ENCODE data around the gene NTM.

NTM gene

DNA sequence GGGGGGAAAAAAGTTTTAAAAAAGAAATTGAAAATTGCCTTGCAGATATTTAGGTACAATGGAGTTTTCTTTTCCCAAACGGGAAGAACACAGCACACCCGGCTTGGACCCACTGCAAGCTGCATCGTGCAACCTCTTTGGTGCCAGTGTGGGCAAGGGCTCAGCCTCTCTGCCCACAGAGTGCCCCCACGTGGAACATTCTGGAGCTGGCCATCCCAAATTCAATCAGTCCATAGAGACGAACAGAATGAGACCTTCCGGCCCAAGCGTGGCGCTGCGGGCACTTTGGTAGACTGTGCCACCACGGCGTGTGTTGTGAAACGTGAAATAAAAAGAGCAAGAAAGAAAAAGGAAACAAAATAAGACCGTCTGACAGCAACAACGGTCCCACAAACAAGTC lies 964.9 kb downstream of the NTM start:
- Mint-ChIP-seq H3K27ac (ENCODE audit: low read depth) (no peak overlapping the region), H3K27me3 (no peaks in the 10 kb centered on the region), H3K4me1 (no peaks in the 10 kb centered on the region), H3K36me3 (ENCODE audit: insufficient read depth) (no peaks in the 10 kb centered on the region), H3K9me3 (peaks cover 6% of the 10 kb centered on the region), H3K4me3 (no peak overlapping the region)
- no peak for DNase-seq (ENCODE audit: low spot score in 2 of 2)
- ATAC-seq (replicated peaks; ENCODE audit: extremely low read depth, poor library complexity, severe bottlenecking) = no peak

- no peak for ATAC-seq (replicated peaks; ENCODE audit: extremely low read depth, poor library complexity, severe bottlenecking)
- Mint-ChIP-seq H3K36me3 (ENCODE audit: insufficient read depth) (no peaks in the 10 kb centered on the region), H3K9me3 (no peaks in the 10 kb centered on the region), H3K4me3 (no peak overlapping the region), H3K4me1 (no peaks in the 10 kb centered on the region), H3K27ac (ENCODE audit: low read depth) (no peak overlapping the region), H3K27me3 (no peaks in the 10 kb centered on the region)
- no peak for DNase-seq (ENCODE audit: low spot score in 2 of 2)
Measured at GRCh38 chr11:132336781-132337535, 966.5 kb downstream of the NTM start.

- Mint-ChIP-seq H3K36me3 (ENCODE audit: insufficient read depth) (no peaks in the 10 kb centered on the region), H3K4me1 (no peaks in the 10 kb centered on the region), H3K27ac (ENCODE audit: low read depth) (no peak overlapping the region), H3K27me3 (no peaks in the 10 kb centered on the region), H3K9me3 (peaks cover 3% of the 10 kb centered on the region), H3K4me3 (no peak overlapping the region)
- DNase-seq (ENCODE audit: low spot score in 2 of 2) (no peak), ATAC-seq (replicated peaks; ENCODE audit: extremely low read depth, poor library complexity, severe bottlenecking) (no peak)
Measured at GRCh38 chr11:132337819-132338416, 967.5 kb downstream of the NTM start.

- Mint-ChIP-seq H3K9me3 (peaks cover 4% of the 10 kb centered on the region), H3K27me3 (no peaks in the 10 kb centered on the region), H3K27ac (ENCODE audit: low read depth) (no peak overlapping the region), H3K4me3 (no peak overlapping the region), H3K36me3 (ENCODE audit: insufficient read depth) (no peaks in the 10 kb centered on the region), H3K4me1 (no peaks in the 10 kb centered on the region)
- ATAC-seq (replicated peaks; ENCODE audit: extremely low read depth, poor library complexity, severe bottlenecking) = no peak
- no peak for DNase-seq (ENCODE audit: low spot score in 2 of 2)
Measured at GRCh38 chr11:132342408-132342807, 972.0 kb downstream of the NTM start.

DNA sequence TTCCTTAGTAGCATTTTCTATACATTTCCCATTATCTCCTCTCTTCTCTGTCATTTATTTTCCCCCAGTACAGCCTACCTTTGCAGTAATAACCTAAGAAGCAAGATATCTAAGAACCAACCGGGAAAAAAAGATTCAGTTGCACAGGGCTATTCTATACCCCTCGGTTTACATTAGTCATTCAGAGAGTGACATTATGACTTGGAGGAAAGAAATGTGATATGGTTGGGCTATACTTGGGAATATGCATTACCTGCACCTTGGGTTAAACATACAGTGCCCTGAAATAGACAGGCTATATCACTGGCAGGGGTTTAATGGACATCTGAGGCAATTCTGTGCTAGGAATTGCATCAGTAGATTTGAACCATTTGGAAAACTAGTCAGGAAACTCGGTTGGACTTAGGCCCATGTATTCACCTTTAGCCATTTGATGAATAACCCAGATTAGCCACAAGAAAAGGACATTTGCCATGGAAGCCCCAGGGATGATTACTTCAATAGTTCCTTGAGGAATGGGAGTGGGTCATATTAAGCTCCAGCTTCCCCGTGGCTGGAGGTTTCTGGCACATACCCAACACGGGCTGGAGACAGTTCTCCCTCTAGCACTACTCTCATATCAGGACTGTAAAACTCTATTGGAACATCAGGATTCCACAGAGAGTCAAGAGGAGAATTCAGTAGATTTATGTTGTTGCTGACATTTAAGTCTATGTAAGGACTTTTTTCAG lies 973.2 kb downstream of the NTM start:
- H3K36me3 Mint-ChIP-seq (ENCODE audit: insufficient read depth) = peaks cover 3% of the 10 kb centered on the region
- H3K27me3 Mint-ChIP-seq = no peaks in the 10 kb centered on the region
- peaks cover 4% of the 10 kb centered on the region for H3K9me3 Mint-ChIP-seq
- DNase-seq (ENCODE audit: low spot score in 2 of 2) = no peak
- ATAC-seq (replicated peaks; ENCODE audit: extremely low read depth, poor library complexity, severe bottlenecking) = no peak
- H3K4me1 Mint-ChIP-seq = peaks cover 9% of the 10 kb centered on the region
- H3K4me3 Mint-ChIP-seq = no peak overlapping the region
- H3K27ac Mint-ChIP-seq (ENCODE audit: low read depth) = no peak overlapping the region

DNA sequence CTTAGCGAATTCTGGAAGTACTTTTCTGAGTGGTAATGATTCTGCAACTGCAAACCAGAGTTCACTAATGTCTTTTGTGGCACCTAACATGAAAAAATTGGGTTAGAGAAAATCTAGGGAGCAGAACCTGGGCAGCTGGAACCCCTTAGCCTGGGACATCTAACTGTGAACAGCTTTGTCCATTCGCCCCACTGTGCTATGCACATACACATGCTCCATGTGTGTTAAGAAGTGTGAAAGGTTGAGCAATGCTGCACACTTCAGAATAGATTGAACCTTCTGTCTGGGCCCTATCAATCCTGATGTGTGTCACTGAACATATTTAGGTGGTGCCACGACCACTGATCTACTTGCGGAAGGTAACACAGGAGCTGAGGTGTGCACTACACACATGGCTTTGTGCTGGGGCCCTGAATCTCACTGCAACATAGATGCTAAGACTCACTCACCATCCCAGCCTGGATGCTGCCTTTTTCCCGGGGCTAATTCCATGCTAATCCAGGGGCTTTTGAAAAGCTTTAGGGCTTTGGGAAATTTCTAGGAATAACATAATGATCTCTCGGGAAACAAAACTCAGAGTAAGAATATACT lies 976.2 kb downstream of the NTM start:
- DNase-seq (ENCODE audit: low spot score in 2 of 2) (no peak), ATAC-seq (replicated peaks; ENCODE audit: extremely low read depth, poor library complexity, severe bottlenecking) (no peak)
- Mint-ChIP-seq H3K27ac (ENCODE audit: low read depth) (no peak overlapping the region), H3K9me3 (peaks cover 4% of the 10 kb centered on the region), H3K4me3 (no peak overlapping the region), H3K4me1 (peaks cover 9% of the 10 kb centered on the region), H3K36me3 (ENCODE audit: insufficient read depth) (peaks cover 3% of the 10 kb centered on the region), H3K27me3 (no peaks in the 10 kb centered on the region)

DNA sequence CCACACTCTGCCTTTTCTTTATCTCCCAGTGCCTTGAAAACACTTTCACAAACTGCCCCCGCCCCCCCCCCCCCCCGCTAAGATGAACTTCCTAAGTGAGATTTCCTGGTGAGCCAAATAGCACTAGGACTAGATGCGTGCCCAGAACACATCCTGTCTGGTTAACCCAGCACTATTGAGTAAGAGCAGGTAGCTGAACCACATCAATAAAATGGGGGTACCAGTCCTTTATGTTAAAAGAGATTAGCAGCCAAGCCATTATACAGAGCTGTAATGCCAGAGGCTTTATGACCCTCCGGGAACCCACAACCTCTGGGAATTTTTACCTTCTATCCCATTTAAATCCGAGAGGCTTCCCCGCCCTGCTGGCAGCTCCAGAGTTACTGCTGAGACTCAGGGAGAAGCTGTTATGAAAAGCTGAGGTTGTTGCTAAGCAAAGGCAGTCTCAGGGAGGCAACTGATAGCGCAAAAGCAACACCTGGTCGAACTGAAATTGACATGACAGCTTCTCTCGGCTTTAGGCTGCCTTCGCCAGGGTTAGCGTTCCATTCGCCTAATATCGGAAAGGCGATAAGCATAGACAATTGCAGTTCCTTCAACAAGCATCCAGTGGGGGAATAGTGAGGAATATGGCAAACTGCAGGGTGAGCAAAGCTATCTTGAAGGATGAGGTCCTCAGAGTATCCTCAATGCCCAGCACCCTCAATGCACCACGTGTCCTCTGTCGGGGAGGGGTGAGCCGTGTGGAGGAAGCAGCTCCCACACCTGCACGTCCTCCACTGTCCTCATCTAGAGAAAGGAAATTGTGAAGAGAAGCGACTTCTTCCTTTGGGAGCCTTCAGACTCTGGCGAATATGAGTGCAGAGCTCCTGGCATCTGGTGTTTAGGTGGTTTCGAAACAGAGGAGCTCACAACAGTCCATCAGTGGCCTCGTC lies 977.0 kb downstream of the NTM start:
- Mint-ChIP-seq H3K4me1 (peaks cover 9% of the 10 kb centered on the region), H3K36me3 (ENCODE audit: insufficient read depth) (peaks cover 3% of the 10 kb centered on the region), H3K9me3 (peaks cover 4% of the 10 kb centered on the region), H3K27ac (ENCODE audit: low read depth) (no peak overlapping the region), H3K27me3 (no peaks in the 10 kb centered on the region), H3K4me3 (no peak overlapping the region)
- ATAC-seq (replicated peaks; ENCODE audit: extremely low read depth, poor library complexity, severe bottlenecking) (no peak), DNase-seq (ENCODE audit: low spot score in 2 of 2) (no peak)

- H3K9me3 Mint-ChIP-seq = no peaks in the 10 kb centered on the region
- peaks cover 3% of the 10 kb centered on the region for H3K36me3 Mint-ChIP-seq (ENCODE audit: insufficient read depth)
- H3K27me3 Mint-ChIP-seq = no peaks in the 10 kb centered on the region
- DNase-seq (ENCODE audit: low spot score in 2 of 2) = no peak
- no peak for ATAC-seq (replicated peaks; ENCODE audit: extremely low read depth, poor library complexity, severe bottlenecking)
- no peak overlapping the region for H3K4me3 Mint-ChIP-seq
- H3K4me1 Mint-ChIP-seq = peaks cover 9% of the 10 kb centered on the region
- no peak overlapping the region for H3K27ac Mint-ChIP-seq (ENCODE audit: low read depth)
Measured at GRCh38 chr11:132349811-132350733, 979.7 kb downstream of the NTM start.

GRCh38 chr11:132351050-132351449 lies 980.6 kb downstream of the NTM start:
- ATAC-seq (replicated peaks; ENCODE audit: extremely low read depth, poor library complexity, severe bottlenecking) = no peak
- Mint-ChIP-seq H3K4me1 (peaks cover 9% of the 10 kb centered on the region), H3K27ac (ENCODE audit: low read depth) (no peak overlapping the region), H3K9me3 (no peaks in the 10 kb centered on the region), H3K4me3 (no peak overlapping the region), H3K36me3 (ENCODE audit: insufficient read depth) (peaks cover 3% of the 10 kb centered on the region), H3K27me3 (no peaks in the 10 kb centered on the region)
- no peak for DNase-seq (ENCODE audit: low spot score in 2 of 2)

GRCh38 chr11:132352497-132352896 lies 982.1 kb downstream of the NTM start:
- Mint-ChIP-seq H3K27ac (ENCODE audit: low read depth) (no peak overlapping the region), H3K4me3 (no peak overlapping the region), H3K9me3 (no peaks in the 10 kb centered on the region), H3K27me3 (no peaks in the 10 kb centered on the region), H3K36me3 (ENCODE audit: insufficient read depth) (peaks cover 3% of the 10 kb centered on the region), H3K4me1 (peaks cover 13% of the 10 kb centered on the region)
- ATAC-seq (replicated peaks; ENCODE audit: extremely low read depth, poor library complexity, severe bottlenecking) (no peak), DNase-seq (ENCODE audit: low spot score in 2 of 2) (no peak)

DNA sequence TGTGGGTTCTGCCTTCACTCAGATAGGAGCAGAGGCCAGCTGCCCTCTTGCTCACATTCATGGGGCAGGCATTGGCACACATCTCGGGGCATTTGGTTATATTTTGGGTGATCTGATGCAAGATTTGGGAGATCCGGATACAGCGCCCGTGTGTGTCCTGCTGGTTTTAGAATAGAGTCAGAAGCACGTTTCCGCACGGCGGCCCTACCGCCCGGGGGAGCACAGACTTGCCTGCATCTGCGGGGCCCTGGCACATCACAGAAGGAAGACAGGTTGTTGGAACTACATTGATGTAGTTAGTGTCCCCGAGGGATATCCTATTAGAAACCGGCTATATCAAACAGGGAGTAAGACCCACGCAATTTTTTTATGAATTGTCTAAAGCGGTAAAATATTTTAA lies 982.8 kb downstream of the NTM start:
- no peaks in the 10 kb centered on the region for H3K27me3 Mint-ChIP-seq
- H3K27ac Mint-ChIP-seq (ENCODE audit: low read depth) = no peak overlapping the region
- no peak for DNase-seq (ENCODE audit: low spot score in 2 of 2)

More for the DNA sequence above, 982.8 kb downstream of the NTM start:
- Mint-ChIP-seq H3K4me1 (peaks cover 11% of the 10 kb centered on the region), H3K4me3 (no peak overlapping the region), H3K36me3 (ENCODE audit: insufficient read depth) (peaks cover 3% of the 10 kb centered on the region), H3K9me3 (no peaks in the 10 kb centered on the region)
- no peak for ATAC-seq (replicated peaks; ENCODE audit: extremely low read depth, poor library complexity, severe bottlenecking)

All from central memory CD8-positive, alpha-beta T cell (primary cell).